Right cardiac atrium (tissue), 5 donors: ENCODE data around the gene FAM227A. TPM values are rescaled to one million over a fixed set of nuclear protein-coding genes. Genes with fewer than 3 reads are reported as not detected.

Source experiments
- ATAC-seq, 2 donors: fragments of 200-7000 bp; cut with Tn5 transposase; one replicate each; pipeline versions ENCODE4 v1.8.0 to v1.9.1; 2020; ENCODE audit warnings: moderate library complexity in 2 of 2, mild to moderate bottlenecking in 1 of 2
- DNase-seq, 3 donors: peaks; one replicate each; pipeline ENCODE4 v3.0.0-alpha.2; 2020
- H3K27ac ChIP-seq: one replicate; pipeline ENCODE4 v1.5.1; 2013; ENCODE audit warnings: mild to moderate bottlenecking, low read length, control low read depth, moderate library complexity
- H3K27me3 ChIP-seq: one replicate; pipeline ENCODE4 v1.6.1; 2013; ENCODE audit not compliant: control insufficient read depth, insufficient read depth
- H3K4me1 ChIP-seq: one replicate; pipeline ENCODE4 v1.6.1; 2013; ENCODE audit warnings: low read length; ENCODE audit not compliant: control insufficient read depth, insufficient read depth
- H3K4me3 ChIP-seq: one replicate; pipeline ENCODE4 v1.5.1; 2013; ENCODE audit warnings: low read length, control low read depth
- H3K9me3 ChIP-seq: one replicate; pipeline ENCODE4 v1.6.1; 2013; ENCODE audit warnings: low read length; ENCODE audit not compliant: control insufficient read depth
- WGBS: extraction: QIAGEN DNeasy Blood & Tissue Kit; methylation state at CpG from one replicate; pipeline ENCODE4 v1.1.7; 2013; 5-methylcytosine and 5-hydroxymethylcytosine counted together
- intact Hi-C, 4 donors: fragments of 100-400 bp; cut with DNase I; formaldehyde crosslinking; loops; one replicate each; pipeline versions ENCODE4 v1.11.0 to v1.14.0; 2022 to 2023
- long read RNA-seq, 4 donors: library from polyadenylated mRNA; unstranded; transcript quantifications; one replicate each; pipeline ENCODE4 v2.0.0, GENCODE V29; 2020 to 2021
- polyA plus RNA-seq: library from polyadenylated mRNA; stranded (reverse); fragments of 200-250 nt; gene quantifications from one replicate; pipeline ENCODE4 v1.2.3, GENCODE V29; 2013
- total RNA-seq, 4 donors: library from RNA; stranded (reverse); fragmentation: NEBNext Ultra II Directional; extraction: Animal tissue kit (Norgen Biotek cat#: 25700); gene quantifications; one replicate each; pipeline ENCODE4 v1.2.1, GENCODE V29; 2021
- donor health status: healthy with polysubstance abuse.
- donor health status: DM: no; HTN: yes; CAD: no.
- donor health status: DM: no; HTN: no; CAD: no.
- donor health status: DM: no; HTN: yes; CAD: no; lungs with severe emphysema.
- donor health status: DM: yes; HTN: yes; CAD: no.

FAM227A gene
- 1 to 10 TPM in 2 of 4 donors, under 1 TPM in 2; 0.47 to 1.2 (median 0.98) TPM for total RNA-seq
- polyA plus RNA-seq: 0.23 TPM
- long read RNA-seq, donor 1, partial matches to known transcripts: 0 of 1 reads
- long read RNA-seq, donor 1, other reads (novel, unspliced or antisense): 1 of 1 reads
- long read RNA-seq, donor 2: 0 reads
- long read RNA-seq, donor 3: 0 reads
- long read RNA-seq, donor 4: 0 reads

GRCh38 chr22:38656256-38657044, at the start of gene FAM227A, which contains the start of gene CBY1:
TSS of gene FAM227A (minus strand) at chr22:38656392. CDS start at chr22:38650168, 6,224 bp downstream.
TSS of gene CBY1 (plus strand) at chr22:38656638. CDS start at chr22:38668055, 11,417 bp downstream.
- Histone ChIP-seq H3K9me3 (no peaks in the 10 kb centered on the region), H3K4me3 (peak within 1 kb of the TSS; percentile 83), H3K27ac (peak within 1 kb of the TSS; percentile 93), H3K4me1 (peaks cover 4% of the 10 kb centered on the region), H3K27me3 (no peaks in the 10 kb centered on the region)
- DNase-seq (peak; percentile 91 to 95 (median 95)), ATAC-seq (peak; percentile 97)
- WGBS: under 1% methylated on average over 66 of the region's 66 CpGs
- intact Hi-C loops: no loop called here

- ATAC-seq (peak; percentile 93 to 95), DNase-seq (peak; percentile 98 to 99 (median 98))
- H3K4me1 ChIP-seq: peaks cover 7% of the 10 kb centered on the region
- under 1% methylated on average over 55 of the region's 55 CpGs for WGBS
- peak within 1 kb of the TSS; percentile 71 for H3K4me3 ChIP-seq
- peak within 1 kb of the TSS; percentile 86 for H3K27ac ChIP-seq
- H3K9me3 ChIP-seq: no peaks in the 10 kb centered on the region
- H3K27me3 ChIP-seq: no peaks in the 10 kb centered on the region
- intact Hi-C loops: no loop called here
Measured at GRCh38 chr22:38705235-38706100, 49.3 kb upstream of the FAM227A start, which contains the start of gene GTPBP1. TSS of gene GTPBP1 (plus strand) at chr22:38705944. CDS start at chr22:38705956, 12 bp downstream.

GRCh38 chr22:38704654-38705234, 48.6 kb upstream of the FAM227A start:
- no peaks in the 10 kb centered on the region for H3K9me3 ChIP-seq
- WGBS: 17% methylated on average over 10 of the region's 10 CpGs
- peak overlapping the region; percentile 16 for H3K4me3 ChIP-seq
- ATAC-seq (no peak), DNase-seq (no peak)
- intact Hi-C loops: no loop called here
- H3K27me3 ChIP-seq: no peaks in the 10 kb centered on the region
- H3K4me1 ChIP-seq: peaks cover 7% of the 10 kb centered on the region
- peak overlapping the region; percentile 86 for H3K27ac ChIP-seq

- Histone ChIP-seq H3K4me3 (peak within 1 kb of the TSS; percentile 71), H3K4me1 (peaks cover 6% of the 10 kb centered on the region), H3K27ac (peak within 1 kb of the TSS; percentile 94), H3K27me3 (no peaks in the 10 kb centered on the region), H3K9me3 (no peaks in the 10 kb centered on the region)
- DNase-seq: peak; percentile 97 to 99 (median 98)
- intact Hi-C loops: no loop called here
- WGBS: under 1% methylated on average over 94 of the region's 94 CpGs
- peak; percentile 63 to 66 for ATAC-seq
Measured at GRCh38 chr22:38700789-38701628, 44.8 kb upstream of the FAM227A start, which contains the start of gene JOSD1. TSS of gene JOSD1 (minus strand) at chr22:38700943. CDS start at chr22:38699987, 956 bp downstream.

DNA sequence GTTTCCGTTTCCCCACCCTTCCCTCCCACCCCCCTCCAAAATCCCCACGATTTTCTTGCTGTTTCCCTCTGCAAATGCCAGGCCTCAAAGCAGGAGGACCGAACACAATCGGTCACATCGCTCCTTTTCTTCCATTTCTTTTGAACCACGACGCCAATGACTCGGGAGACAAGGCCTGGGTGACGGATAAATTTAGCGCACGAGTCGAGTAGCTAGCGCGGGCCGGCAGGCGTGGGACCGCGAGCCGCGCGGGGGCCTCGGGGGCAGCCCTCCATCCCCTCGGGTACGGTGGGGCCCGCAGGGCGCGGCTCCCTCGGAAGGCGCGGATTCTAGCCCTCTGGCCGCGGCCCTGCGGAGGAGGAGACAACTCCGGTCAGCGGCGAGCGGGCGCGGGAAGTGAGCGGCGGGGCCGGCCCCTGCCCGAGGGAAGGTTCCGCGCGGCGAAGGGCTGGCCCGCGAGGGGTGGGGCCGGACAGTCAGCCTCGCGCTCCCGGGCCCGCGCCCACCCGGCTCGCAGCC, 44.1 kb upstream of the FAM227A start:
- Histone ChIP-seq H3K27ac (peak overlapping the region; percentile 94), H3K27me3 (no peaks in the 10 kb centered on the region), H3K4me1 (peaks cover 6% of the 10 kb centered on the region), H3K4me3 (peak overlapping the region; percentile 71), H3K9me3 (no peaks in the 10 kb centered on the region)
- WGBS: under 1% methylated on average over 57 of the region's 57 CpGs
- DNase-seq (peak; percentile 84 to 92 (median 92)), ATAC-seq (peak; percentile 53 to 58)
- intact Hi-C loops: no loop called here

- DNase-seq (no peak), ATAC-seq (no peak)
- no peaks in the 10 kb centered on the region for H3K9me3 ChIP-seq
- H3K4me3 ChIP-seq: peak overlapping the region; percentile 71
- H3K27me3 ChIP-seq: no peaks in the 10 kb centered on the region
- intact Hi-C loops: no loop called here
- H3K4me1 ChIP-seq: peaks cover 6% of the 10 kb centered on the region
- 17% methylated on average over 6 of the region's 6 CpGs for WGBS
- peak overlapping the region; percentile 54 for H3K27ac ChIP-seq
Measured at GRCh38 chr22:38699784-38700183, 43.6 kb upstream of the FAM227A start.

DNA sequence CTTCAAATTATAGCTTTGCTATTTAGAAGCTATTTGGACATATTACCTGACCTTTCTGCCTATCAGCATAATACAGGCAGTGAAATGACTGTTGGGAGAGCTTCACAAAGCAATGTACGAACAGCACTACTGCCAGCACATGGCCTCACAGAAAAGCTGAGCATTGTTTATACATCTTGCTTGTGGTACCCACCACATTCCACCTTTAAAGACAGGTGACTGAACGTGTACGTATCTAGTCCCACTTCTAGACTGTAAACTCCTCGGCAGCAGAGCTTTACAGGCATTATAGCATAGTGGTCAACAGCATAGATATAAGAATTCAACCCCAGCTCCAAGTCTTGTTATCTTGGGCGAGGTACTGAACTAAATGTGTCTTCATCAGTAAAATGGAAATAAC, 43.0 kb upstream of the FAM227A start:
- Histone ChIP-seq H3K27me3 (no peaks in the 10 kb centered on the region), H3K9me3 (no peaks in the 10 kb centered on the region), H3K4me1 (peaks cover 6% of the 10 kb centered on the region), H3K27ac (peak overlapping the region; percentile 5), H3K4me3 (peak overlapping the region; percentile 71)
- DNase-seq (no peak), ATAC-seq (no peak)
- intact Hi-C loops: no loop called here
- WGBS: 42% methylated on average over 5 of the region's 5 CpGs

DNA sequence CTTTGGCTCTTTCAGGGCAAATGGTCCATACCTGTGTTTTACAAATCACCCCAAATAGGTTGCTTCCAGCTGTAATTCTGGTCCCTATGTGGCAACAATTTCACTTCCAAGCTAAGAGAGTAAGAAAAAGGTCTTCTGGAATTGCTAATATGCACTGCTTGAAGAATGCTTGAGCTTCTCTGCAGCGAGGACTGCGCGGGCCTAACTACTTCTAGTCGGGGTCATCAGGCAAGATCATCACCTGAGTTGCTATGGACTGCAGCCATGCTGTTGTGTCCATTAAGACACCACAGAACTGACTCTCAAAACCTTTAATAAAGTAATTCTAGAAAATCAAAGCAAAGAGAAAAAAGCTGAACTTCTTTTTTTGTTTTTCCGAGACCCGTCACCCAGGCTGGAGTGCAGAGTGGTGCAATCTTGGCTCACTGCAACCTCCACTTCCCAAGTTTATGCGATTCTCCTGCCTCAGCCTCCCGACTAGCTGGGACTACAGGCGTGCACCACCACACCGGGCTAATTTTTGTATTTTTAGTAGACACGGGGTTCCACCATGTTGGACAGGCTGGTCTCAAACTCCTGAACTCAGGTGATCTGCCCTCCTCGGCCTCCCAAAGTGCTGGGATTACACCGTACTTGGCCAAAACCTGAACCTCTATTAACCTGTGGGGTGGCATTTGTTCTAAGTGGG, 42.4 kb upstream of the FAM227A start:
- peaks cover 6% of the 10 kb centered on the region for H3K4me1 ChIP-seq
- H3K9me3 ChIP-seq: no peaks in the 10 kb centered on the region
- DNase-seq: no peak
- no peaks in the 10 kb centered on the region for H3K27me3 ChIP-seq
- H3K27ac ChIP-seq: no peak overlapping the region
- intact Hi-C loops: no loop called here
- H3K4me3 ChIP-seq: peak overlapping the region; percentile 71
- WGBS: 89% methylated on average over 13 of the region's 13 CpGs
- ATAC-seq: no peak

- ATAC-seq (no peak), DNase-seq (peak in 2 of 3 donors; percentile 34 to 78)
- intact Hi-C loops: no loop called here
- 36% methylated on average over 8 of the region's 8 CpGs for WGBS
- H3K9me3 ChIP-seq: no peaks in the 10 kb centered on the region
- H3K4me1 ChIP-seq: peaks cover 6% of the 10 kb centered on the region
- peak overlapping the region; percentile 64 for H3K27ac ChIP-seq
- H3K27me3 ChIP-seq: no peaks in the 10 kb centered on the region
- H3K4me3 ChIP-seq: no peak overlapping the region
Measured at GRCh38 chr22:38697425-38698089, 41.4 kb upstream of the FAM227A start.
